Neutrophil (primary cell): ENCODE measurements around the gene ATOSA.
A peak's percentile ranks its signal among the peaks of the same experiment; 100 is the strongest.

Experiments used
- H3K27ac ChIP-seq: fragments of 200-600 bp; sonication (generic); 2 replicates; pipeline ENCODE4 v1.5.1; 2016; ENCODE audit warnings: mild to moderate bottlenecking, moderate library complexity
- H3K27me3 ChIP-seq: fragments of 200-600 bp; sonication (generic); 2 replicates; pipeline ENCODE4 v1.6.0; 2016; ENCODE audit warnings: mild to moderate bottlenecking
- H3K36me3 ChIP-seq: fragments of 200-600 bp; sonication (generic); 2 replicates; pipeline ENCODE4 v1.5.1; 2017
- H3K4me1 ChIP-seq, 2 experiments: fragments of 200-600 bp in 1 of 2; sonication (generic) in 1 of 2; 1 replicate in 1 of 2; 2 replicates in 1 of 2; pipeline versions ENCODE4 v1.5.1 to v1.6.1; 2013 to 2016; ENCODE audit warnings: low read depth in 1 of 2, low read length in 1 of 2, mild to moderate bottlenecking in 1 of 2, moderate library complexity in 1 of 2; ENCODE audit not compliant: control insufficient read depth in 1 of 2, insufficient read depth in 1 of 2
- H3K4me3 ChIP-seq, 2 experiments: fragments of 200-600 bp in 1 of 2; sonication (generic) in 1 of 2; 1 replicate in 1 of 2; 2 replicates in 1 of 2; pipeline ENCODE4 v1.5.1; 2013 to 2016; ENCODE audit warnings: low read depth in 1 of 2, low read length in 1 of 2, mild to moderate bottlenecking in 1 of 2, moderate library complexity in 1 of 2
- H3K9me3 ChIP-seq: fragments of 200-600 bp; sonication (generic); 2 replicates; pipeline ENCODE4 v1.5.1; 2016
- CTCF ChIP-seq: fragments of 200-600 bp; sonication (generic); IDR thresholded peaks from 2 replicates; pipeline ENCODE4 v1.5.1; 2016; ENCODE audit warnings: antibody characterized with exemption

ATOSA gene

DNA sequence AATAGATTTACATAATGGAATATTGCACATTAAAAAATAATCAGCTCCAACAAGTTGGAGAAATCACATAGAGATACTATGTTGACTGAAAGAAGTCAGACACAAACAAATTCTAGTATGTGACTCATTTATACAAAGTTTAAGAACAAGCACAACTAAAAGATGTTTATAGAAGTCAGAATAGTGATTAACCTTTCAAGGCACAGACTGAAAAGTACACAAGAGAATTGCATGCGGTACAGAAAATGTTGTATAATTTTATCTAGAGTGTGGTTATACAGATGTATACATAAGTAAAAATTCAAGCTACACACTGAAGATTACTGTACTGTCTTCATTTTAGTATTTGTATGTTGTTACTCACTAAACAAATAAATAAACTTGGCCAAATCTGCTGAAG lies 19.3 kb upstream of the ATOSA start:
- Histone ChIP-seq H3K4me3 (no peak overlapping the region), H3K4me1 (no peaks in the 10 kb centered on the region), H3K9me3 (no peaks in the 10 kb centered on the region), H3K36me3 (no peaks in the 10 kb centered on the region), H3K27ac (no peak overlapping the region), H3K27me3 (no peaks in the 10 kb centered on the region)
- TF ChIP-seq CTCF, result no peak

DNA sequence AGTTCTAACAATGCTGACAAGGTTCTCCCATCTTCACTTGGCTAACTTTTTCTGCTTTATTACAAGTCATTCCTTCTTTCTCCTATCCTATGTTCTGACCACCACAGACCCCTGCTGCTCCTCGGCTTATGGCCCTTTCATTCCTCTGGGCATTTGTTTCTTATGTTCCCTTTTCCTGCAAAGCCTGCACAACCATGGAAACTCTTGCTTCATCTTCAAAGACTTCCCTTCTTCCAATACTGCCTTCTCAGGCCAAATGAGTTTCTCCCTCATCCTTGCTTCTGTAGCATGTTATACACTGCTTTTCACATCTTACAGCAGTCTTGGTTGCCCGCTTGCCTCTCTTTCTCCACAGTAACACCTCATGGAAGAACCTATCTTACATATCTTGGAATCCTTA lies 17.9 kb upstream of the ATOSA start:
- TF ChIP-seq CTCF, result no peak
- no peaks in the 10 kb centered on the region for H3K36me3 ChIP-seq

DNA sequence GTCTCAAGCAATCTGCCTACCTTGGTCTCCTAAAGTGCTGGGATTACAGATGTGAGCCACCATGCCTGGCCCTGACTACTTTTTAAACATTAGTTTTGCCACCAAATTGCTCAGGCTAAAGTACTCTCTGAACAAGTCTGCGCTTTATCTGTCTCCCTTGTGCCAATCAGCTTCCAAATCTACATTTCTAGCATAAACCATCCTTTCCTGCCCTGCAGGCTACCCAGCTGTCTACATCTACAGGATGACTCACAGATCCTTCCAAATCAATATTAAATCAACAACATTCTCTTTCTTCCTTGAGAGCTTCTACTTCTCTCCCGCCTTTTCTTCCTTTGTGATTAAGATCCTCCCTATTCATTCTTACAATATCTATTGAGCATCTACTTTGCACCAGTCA lies 16.0 kb upstream of the ATOSA start:
- H3K4me3 ChIP-seq, result no peak overlapping the region
- H3K27ac ChIP-seq, result no peak overlapping the region
- H3K4me1 ChIP-seq, result no peaks in the 10 kb centered on the region
- H3K36me3 ChIP-seq, result no peaks in the 10 kb centered on the region
- TF ChIP-seq CTCF, result no peak
- H3K27me3 ChIP-seq, result no peaks in the 10 kb centered on the region
- no peaks in the 10 kb centered on the region for H3K9me3 ChIP-seq

More for the DNA sequence above, 17.9 kb upstream of the ATOSA start:
- Histone ChIP-seq H3K27me3 (no peaks in the 10 kb centered on the region), H3K4me3 (no peak overlapping the region), H3K4me1 (no peaks in the 10 kb centered on the region), H3K9me3 (no peaks in the 10 kb centered on the region), H3K27ac (no peak overlapping the region)

- no peak overlapping the region for H3K4me3 ChIP-seq
Observed at GRCh38 chr15:52689562-52689961, 10.4 kb upstream of the ATOSA start.

GRCh38 chr15:52683580-52683979 lies 4.4 kb upstream of the ATOSA start:
- Histone ChIP-seq H3K36me3 (no peaks in the 10 kb centered on the region), H3K4me3 (peak overlapping the region in 1 of 2 experiments; percentile 31), H3K27ac (peak overlapping the region; percentile 80), H3K27me3 (peaks cover 18% of the 10 kb centered on the region), H3K4me1 (peaks cover 16 to 25% of the 10 kb centered on the region in 2 experiments), H3K9me3 (no peaks in the 10 kb centered on the region)
- no peak for TF ChIP-seq CTCF

More at GRCh38 chr15:52689562-52689961, 10.4 kb upstream of the ATOSA start:
- Histone ChIP-seq H3K27me3 (no peaks in the 10 kb centered on the region), H3K27ac (no peak overlapping the region), H3K4me1 (no peaks in the 10 kb centered on the region), H3K9me3 (no peaks in the 10 kb centered on the region), H3K36me3 (no peaks in the 10 kb centered on the region)
- no peak for TF ChIP-seq CTCF

GRCh38 chr15:52682781-52683180 lies 3.6 kb upstream of the ATOSA start:
- Histone ChIP-seq H3K4me1 (peaks cover 21 to 29% of the 10 kb centered on the region in 2 experiments), H3K4me3 (peak overlapping the region in 1 of 2 experiments; percentile 31), H3K27me3 (peaks cover 18% of the 10 kb centered on the region), H3K36me3 (no peaks in the 10 kb centered on the region), H3K27ac (peak overlapping the region; percentile 80), H3K9me3 (no peaks in the 10 kb centered on the region)
- no peak for TF ChIP-seq CTCF
